ENCODE data around the gene DENND1A.

DENND1A gene

DNA sequence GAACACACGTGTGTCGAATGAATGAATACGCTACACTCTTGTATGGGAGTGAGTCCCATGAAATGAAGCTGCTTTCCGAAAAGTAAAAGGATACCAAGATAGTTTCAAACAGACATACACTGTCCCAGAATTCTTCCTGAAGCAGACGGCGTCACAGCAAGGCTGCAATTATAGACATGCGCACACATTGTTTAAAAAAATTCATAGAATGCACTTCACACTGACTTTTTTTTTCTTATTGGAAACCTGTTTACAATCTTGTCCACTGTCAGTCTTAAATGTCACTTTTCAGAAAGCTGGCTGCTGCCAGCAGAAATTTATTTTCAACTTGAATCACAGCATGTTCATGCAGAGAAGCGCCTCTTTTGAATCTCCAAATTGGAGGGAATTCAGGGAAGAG is 449.1 kb downstream of the DENND1A start:
- Histone ChIP-seq H3F3A (ENCODE audit: insufficient read depth) (no peaks in the 10 kb centered on the region), H3K27ac (ENCODE audit: low read depth, low read length) (no peak overlapping the region), H4K20me1 (ENCODE audit: low read depth, low read length) (no peaks in the 10 kb centered on the region), H3K9me2 (replicated peaks; ENCODE audit: insufficient read depth, low read length) (no peaks in the 10 kb centered on the region), H3K79me2 (ENCODE audit: insufficient read depth, low read length) (no peaks in the 10 kb centered on the region), H3K4me3 (ENCODE audit: insufficient read depth, low read length, poor library complexity, severe bottlenecking) (no peak overlapping the region), H3K27me3 (ENCODE audit: low read length) (no peaks in the 10 kb centered on the region), H2AFZ (ENCODE audit: low read depth, low read length, severe bottlenecking) (no peak overlapping the region), H3K36me3 (ENCODE audit: low read length) (no peaks in the 10 kb centered on the region), H3K4me2 (ENCODE audit: low read depth, low read length, poor library complexity, severe bottlenecking) (no peak overlapping the region), H3K9me3 (ENCODE audit: insufficient read depth, low read length) (no peaks in the 10 kb centered on the region), H3K9ac (ENCODE audit: low read length) (no peak overlapping the region)
- TF ChIP-seq EZH2phosphoT487 (conservative IDR thresholded peaks at IDR 0.05; ENCODE audit: low read length) (no peak), CTCF (IDR thresholded peaks at IDR 0.05; ENCODE audit: insufficient read depth, low read length, poor library complexity, severe bottlenecking) (no peak)

- TF ChIP-seq EZH2phosphoT487 (conservative IDR thresholded peaks at IDR 0.05; ENCODE audit: low read length) (no peak), CTCF (IDR thresholded peaks at IDR 0.05; ENCODE audit: insufficient read depth, low read length, poor library complexity, severe bottlenecking) (no peak)
- no peaks in the 10 kb centered on the region for H3K9me3 ChIP-seq (ENCODE audit: insufficient read depth, low read length)
- H3K4me2 ChIP-seq (ENCODE audit: low read depth, low read length, poor library complexity, severe bottlenecking), result no peak overlapping the region
- no peaks in the 10 kb centered on the region for H3K79me2 ChIP-seq (ENCODE audit: insufficient read depth, low read length)
- H3K4me3 ChIP-seq (ENCODE audit: insufficient read depth, low read length, poor library complexity, severe bottlenecking), result no peak overlapping the region
- H3K27me3 ChIP-seq (ENCODE audit: low read length), result no peaks in the 10 kb centered on the region
- H2AFZ ChIP-seq (ENCODE audit: low read depth, low read length, severe bottlenecking), result no peak overlapping the region
- no peaks in the 10 kb centered on the region; the same call in 1 of the 2 replicates for H3F3A ChIP-seq (ENCODE audit: insufficient read depth)
- H3K9me2 ChIP-seq (replicated peaks; ENCODE audit: insufficient read depth, low read length), result no peaks in the 10 kb centered on the region
- H3K27ac ChIP-seq (ENCODE audit: low read depth, low read length), result no peak overlapping the region
- no peaks in the 10 kb centered on the region for H4K20me1 ChIP-seq (ENCODE audit: low read depth, low read length)
- H3K9ac ChIP-seq (ENCODE audit: low read length), result no peak overlapping the region
- no peaks in the 10 kb centered on the region for H3K36me3 ChIP-seq (ENCODE audit: low read length)
Observed at GRCh38 chr9:123480096-123480495, 449.8 kb downstream of the DENND1A start.

GRCh38 chr9:123478967-123479602 is 450.8 kb downstream of the DENND1A start:
- Histone ChIP-seq H3F3A (ENCODE audit: insufficient read depth) (no peaks in the 10 kb centered on the region; the same call in 1 of the 2 replicates), H3K9me2 (replicated peaks; ENCODE audit: insufficient read depth, low read length) (no peaks in the 10 kb centered on the region), H3K9ac (ENCODE audit: low read length) (no peak overlapping the region), H3K36me3 (ENCODE audit: low read length) (no peaks in the 10 kb centered on the region), H3K27ac (ENCODE audit: low read depth, low read length) (no peak overlapping the region), H2AFZ (ENCODE audit: low read depth, low read length, severe bottlenecking) (no peak overlapping the region), H3K4me3 (ENCODE audit: insufficient read depth, low read length, poor library complexity, severe bottlenecking) (no peak overlapping the region), H3K79me2 (ENCODE audit: insufficient read depth, low read length) (no peaks in the 10 kb centered on the region), H3K27me3 (ENCODE audit: low read length) (no peaks in the 10 kb centered on the region), H3K4me2 (ENCODE audit: low read depth, low read length, poor library complexity, severe bottlenecking) (no peak overlapping the region), H3K9me3 (ENCODE audit: insufficient read depth, low read length) (no peaks in the 10 kb centered on the region), H4K20me1 (ENCODE audit: low read depth, low read length) (no peaks in the 10 kb centered on the region)
- no peak for TF ChIP-seq EZH2phosphoT487 (conservative IDR thresholded peaks at IDR 0.05; ENCODE audit: low read length)
- TF ChIP-seq CTCF (IDR thresholded peaks at IDR 0.05; ENCODE audit: insufficient read depth, low read length, poor library complexity, severe bottlenecking), result no peak

All from SU-DHL-6 (cell line).